H1 (cell line): Measurements from ENCODE around the gene FAM163A. TPM values are rescaled to one million over a fixed set of nuclear protein-coding genes. Genes with fewer than 3 reads are reported as not detected.

Experiments used
- BACH1 ChIP-seq: IDR thresholded peaks from 2 replicates; pipeline ENCODE4 v1.6.1; 2012; ENCODE audit warnings: low read length, improper control_type of control experiment
- CBX8 ChIP-seq: fragments of 300-800, 300-1000 bp; sonication (generic); IDR thresholded peaks from 2 replicates; pipeline ENCODE4 v1.7.1; 2016; ENCODE audit warnings: low read depth, low read length, borderline replicate concordance
- CREB1 ChIP-seq: IDR thresholded peaks from 2 replicates; pipeline ENCODE4 v1.6.1; 2012; ENCODE audit warnings: inconsistent platforms
- EP300 ChIP-seq, 2 experiments: IDR thresholded peaks; 1 replicate in 1 of 2; 2 replicates in 1 of 2; pipeline ENCODE4 v1.6.1; 2011 to 2012; ENCODE audit warnings: low read depth in 2 of 2, low read length in 2 of 2, mild to moderate bottlenecking in 2 of 2, borderline replicate concordance in 1 of 2, inconsistent platforms in 1 of 2, moderate library complexity in 1 of 2
- FOSL1 ChIP-seq: IDR thresholded peaks from 2 replicates; pipeline ENCODE4 v1.6.1; 2011; ENCODE audit warnings: mild to moderate bottlenecking, low read depth, low read length, moderate library complexity; ENCODE audit not compliant: insufficient read depth
- HDAC2 ChIP-seq, 2 experiments: fragments of 300-600 bp in 1 of 2; sonication (generic) in 1 of 2; IDR thresholded peaks; 2 replicates each; pipeline ENCODE4 v1.6.1; 2011 to 2012; ENCODE audit warnings: low read depth in 2 of 2, low read length in 2 of 2, mild to moderate bottlenecking in 2 of 2, moderate library complexity in 2 of 2, borderline replicate concordance in 1 of 2, inconsistent platforms in 1 of 2
- NRF1 ChIP-seq: IDR thresholded peaks from 2 replicates; pipeline ENCODE4 v1.6.1; 2011; ENCODE audit warnings: mild to moderate bottlenecking, low read depth, low read length, improper control_type of control experiment
- RBBP5 ChIP-seq: IDR thresholded peaks from 2 replicates; pipeline ENCODE4 v1.7.1; 2012; ENCODE audit warnings: low read depth, mild to moderate bottlenecking, inconsistent platforms, low read length, moderate library complexity, borderline replicate concordance
- TBP ChIP-seq: IDR thresholded peaks from 2 replicates; pipeline ENCODE4 v1.6.1; 2011; ENCODE audit warnings: low read depth, low read length, improper control_type of control experiment
- YY1 ChIP-seq: IDR thresholded peaks from 2 replicates; pipeline ENCODE4 v1.6.1; 2011; ENCODE audit warnings: low read depth, mild to moderate bottlenecking, low read length
- polyA plus RNA-seq, 7 experiments: library from polyadenylated mRNA; depleted of rRNA in 3 of 7; stranded (reverse) in 5 of 7; unstranded in 2 of 7; fragments of >200 nt in 5 of 7; fragments of 200-250 nt in 2 of 7; gene quantifications; 1 replicate in 5 of 7; 2 replicates in 1 of 7; 4 replicates in 1 of 7; pipeline versions ENCODE4 v1.2.1 to v1.2.3, GENCODE V29; 2011 to 2013; ENCODE audit warnings: missing spikeins in 2 of 7, mixed read lengths in 2 of 7
- total RNA-seq: library from RNA; stranded (reverse); fragmentation: NEBNext Ultra II Directional; extraction: Animal tissue kit (Norgen Biotek cat#: 25700); gene quantifications from 2 replicates; pipeline ENCODE4 v1.2.1, GENCODE V29; 2021
- TF ChIP-seq, protein P1 (sequence below): fragments of 300-600 bp; sonication (generic); IDR thresholded peaks from 2 replicates; pipeline ENCODE4 v1.7.1; 2012; ENCODE audit warnings: low read length, moderate library complexity, mild to moderate bottlenecking, inconsistent platforms; ENCODE audit not compliant: insufficient replicate concordance

FAM163A gene
- total and polyA plus RNA-seq, 2 of the 8 experiments (the other 6 are each of a cell fraction or from before 2014, with no cell fraction given): 0.13 to 0.18 TPM

DNA sequence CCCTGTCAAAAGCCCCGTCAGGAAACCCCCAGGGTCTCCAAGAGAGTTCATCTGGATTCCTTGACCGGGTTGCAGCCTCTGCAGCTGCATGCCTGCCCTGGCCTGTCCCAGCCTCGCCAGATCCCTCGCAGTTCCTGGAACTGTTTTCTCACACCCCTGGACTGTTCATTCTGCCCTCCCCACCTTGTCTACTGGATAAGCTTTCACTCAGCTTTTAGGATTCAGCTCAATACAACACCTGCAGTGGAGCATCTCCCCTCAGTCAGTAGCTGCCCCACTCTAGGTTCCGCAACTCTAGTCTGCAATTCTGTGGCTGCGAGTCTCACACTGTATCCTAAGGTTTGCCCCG lies 67.2 kb downstream of the FAM163A start (continued):
- TF ChIP-seq, protein P1, sequence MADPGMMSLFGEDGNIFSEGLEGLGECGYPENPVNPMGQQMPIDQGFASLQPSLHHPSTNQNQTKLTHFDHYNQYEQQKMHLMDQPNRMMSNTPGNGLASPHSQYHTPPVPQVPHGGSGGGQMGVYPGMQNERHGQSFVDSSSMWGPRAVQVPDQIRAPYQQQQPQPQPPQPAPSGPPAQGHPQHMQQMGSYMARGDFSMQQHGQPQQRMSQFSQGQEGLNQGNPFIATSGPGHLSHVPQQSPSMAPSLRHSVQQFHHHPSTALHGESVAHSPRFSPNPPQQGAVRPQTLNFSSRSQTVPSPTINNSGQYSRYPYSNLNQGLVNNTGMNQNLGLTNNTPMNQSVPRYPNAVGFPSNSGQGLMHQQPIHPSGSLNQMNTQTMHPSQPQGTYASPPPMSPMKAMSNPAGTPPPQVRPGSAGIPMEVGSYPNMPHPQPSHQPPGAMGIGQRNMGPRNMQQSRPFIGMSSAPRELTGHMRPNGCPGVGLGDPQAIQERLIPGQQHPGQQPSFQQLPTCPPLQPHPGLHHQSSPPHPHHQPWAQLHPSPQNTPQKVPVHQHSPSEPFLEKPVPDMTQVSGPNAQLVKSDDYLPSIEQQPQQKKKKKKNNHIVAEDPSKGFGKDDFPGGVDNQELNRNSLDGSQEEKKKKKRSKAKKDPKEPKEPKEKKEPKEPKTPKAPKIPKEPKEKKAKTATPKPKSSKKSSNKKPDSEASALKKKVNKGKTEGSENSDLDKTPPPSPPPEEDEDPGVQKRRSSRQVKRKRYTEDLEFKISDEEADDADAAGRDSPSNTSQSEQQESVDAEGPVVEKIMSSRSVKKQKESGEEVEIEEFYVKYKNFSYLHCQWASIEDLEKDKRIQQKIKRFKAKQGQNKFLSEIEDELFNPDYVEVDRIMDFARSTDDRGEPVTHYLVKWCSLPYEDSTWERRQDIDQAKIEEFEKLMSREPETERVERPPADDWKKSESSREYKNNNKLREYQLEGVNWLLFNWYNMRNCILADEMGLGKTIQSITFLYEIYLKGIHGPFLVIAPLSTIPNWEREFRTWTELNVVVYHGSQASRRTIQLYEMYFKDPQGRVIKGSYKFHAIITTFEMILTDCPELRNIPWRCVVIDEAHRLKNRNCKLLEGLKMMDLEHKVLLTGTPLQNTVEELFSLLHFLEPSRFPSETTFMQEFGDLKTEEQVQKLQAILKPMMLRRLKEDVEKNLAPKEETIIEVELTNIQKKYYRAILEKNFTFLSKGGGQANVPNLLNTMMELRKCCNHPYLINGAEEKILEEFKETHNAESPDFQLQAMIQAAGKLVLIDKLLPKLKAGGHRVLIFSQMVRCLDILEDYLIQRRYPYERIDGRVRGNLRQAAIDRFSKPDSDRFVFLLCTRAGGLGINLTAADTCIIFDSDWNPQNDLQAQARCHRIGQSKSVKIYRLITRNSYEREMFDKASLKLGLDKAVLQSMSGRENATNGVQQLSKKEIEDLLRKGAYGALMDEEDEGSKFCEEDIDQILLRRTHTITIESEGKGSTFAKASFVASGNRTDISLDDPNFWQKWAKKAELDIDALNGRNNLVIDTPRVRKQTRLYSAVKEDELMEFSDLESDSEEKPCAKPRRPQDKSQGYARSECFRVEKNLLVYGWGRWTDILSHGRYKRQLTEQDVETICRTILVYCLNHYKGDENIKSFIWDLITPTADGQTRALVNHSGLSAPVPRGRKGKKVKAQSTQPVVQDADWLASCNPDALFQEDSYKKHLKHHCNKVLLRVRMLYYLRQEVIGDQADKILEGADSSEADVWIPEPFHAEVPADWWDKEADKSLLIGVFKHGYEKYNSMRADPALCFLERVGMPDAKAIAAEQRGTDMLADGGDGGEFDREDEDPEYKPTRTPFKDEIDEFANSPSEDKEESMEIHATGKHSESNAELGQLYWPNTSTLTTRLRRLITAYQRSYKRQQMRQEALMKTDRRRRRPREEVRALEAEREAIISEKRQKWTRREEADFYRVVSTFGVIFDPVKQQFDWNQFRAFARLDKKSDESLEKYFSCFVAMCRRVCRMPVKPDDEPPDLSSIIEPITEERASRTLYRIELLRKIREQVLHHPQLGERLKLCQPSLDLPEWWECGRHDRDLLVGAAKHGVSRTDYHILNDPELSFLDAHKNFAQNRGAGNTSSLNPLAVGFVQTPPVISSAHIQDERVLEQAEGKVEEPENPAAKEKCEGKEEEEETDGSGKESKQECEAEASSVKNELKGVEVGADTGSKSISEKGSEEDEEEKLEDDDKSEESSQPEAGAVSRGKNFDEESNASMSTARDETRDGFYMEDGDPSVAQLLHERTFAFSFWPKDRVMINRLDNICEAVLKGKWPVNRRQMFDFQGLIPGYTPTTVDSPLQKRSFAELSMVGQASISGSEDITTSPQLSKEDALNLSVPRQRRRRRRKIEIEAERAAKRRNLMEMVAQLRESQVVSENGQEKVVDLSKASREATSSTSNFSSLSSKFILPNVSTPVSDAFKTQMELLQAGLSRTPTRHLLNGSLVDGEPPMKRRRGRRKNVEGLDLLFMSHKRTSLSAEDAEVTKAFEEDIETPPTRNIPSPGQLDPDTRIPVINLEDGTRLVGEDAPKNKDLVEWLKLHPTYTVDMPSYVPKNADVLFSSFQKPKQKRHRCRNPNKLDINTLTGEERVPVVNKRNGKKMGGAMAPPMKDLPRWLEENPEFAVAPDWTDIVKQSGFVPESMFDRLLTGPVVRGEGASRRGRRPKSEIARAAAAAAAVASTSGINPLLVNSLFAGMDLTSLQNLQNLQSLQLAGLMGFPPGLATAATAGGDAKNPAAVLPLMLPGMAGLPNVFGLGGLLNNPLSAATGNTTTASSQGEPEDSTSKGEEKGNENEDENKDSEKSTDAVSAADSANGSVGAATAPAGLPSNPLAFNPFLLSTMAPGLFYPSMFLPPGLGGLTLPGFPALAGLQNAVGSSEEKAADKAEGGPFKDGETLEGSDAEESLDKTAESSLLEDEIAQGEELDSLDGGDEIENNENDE: no peak
- TF ChIP-seq NRF1 (no peak), TBP (no peak), CBX8 (no peak), RBBP5 (no peak), BACH1 (no peak), CREB1 (no peak), FOSL1 (no peak), EP300 (IDR thresholded peaks at IDR 0.05; ENCODE audit: borderline replicate concordance in 1 of 2, low read depth in 2 of 2, low read length in 2 of 2) (no peak), HDAC2 (IDR thresholded peaks at IDR 0.05; ENCODE audit: borderline replicate concordance in 1 of 2, low read depth in 2 of 2, low read length in 2 of 2) (no peak), YY1 (no peak)
